HG02588 (cell line): ENCODE data around the gene RPRD2.

Source experiments
- ATAC-seq: cut with Tn5 transposase; IDR thresholded peaks from one replicate; pipeline ENCODE4 v1.9.1; 2021; ENCODE audit warnings: mild to moderate bottlenecking, moderate library complexity; ENCODE audit not compliant: unreplicated experiment

The RPRD2 gene

DNA sequence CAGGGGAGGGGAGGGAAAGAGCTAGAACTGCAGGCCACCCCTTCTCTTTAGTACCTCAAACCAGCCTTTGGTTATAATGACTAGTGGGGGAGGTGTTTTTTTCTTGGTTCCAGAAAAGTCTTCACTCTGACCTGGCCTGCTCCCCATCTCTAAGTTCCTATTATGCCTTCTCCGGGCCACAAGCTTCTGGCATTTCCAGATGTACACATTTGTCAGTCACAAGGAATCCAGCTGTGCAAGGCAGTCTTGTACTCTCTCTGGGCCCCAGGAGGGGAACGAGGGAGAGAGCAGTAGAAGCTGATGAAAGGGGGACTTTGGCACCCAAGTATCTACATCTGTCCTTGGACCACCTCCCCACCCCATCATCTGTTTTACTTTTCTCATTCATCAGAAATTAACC, 148.9 kb downstream of the RPRD2 start:
- ATAC-seq, result no peak

DNA sequence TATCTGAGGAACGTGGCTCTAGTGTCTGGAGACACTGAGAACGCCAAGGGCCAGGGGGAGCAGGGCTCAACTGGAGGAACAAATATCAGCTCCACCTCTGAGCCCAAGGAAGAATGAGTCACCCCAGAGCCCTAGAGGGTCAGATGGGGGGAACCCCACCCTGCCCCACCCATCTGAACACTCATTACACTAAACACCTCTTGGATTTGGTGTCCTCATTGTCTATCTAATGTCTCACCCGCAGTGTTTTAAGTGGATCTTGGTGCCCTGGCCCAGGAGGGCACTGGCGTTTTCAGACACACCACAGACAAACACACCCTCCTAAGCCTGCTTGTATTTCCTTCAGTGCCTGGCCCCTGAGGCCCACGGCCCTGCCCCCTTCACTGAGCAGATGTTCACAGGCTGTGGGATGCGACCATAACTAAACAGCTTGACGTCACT, 149.4 kb downstream of the RPRD2 start:
- ATAC-seq, result no peak

DNA sequence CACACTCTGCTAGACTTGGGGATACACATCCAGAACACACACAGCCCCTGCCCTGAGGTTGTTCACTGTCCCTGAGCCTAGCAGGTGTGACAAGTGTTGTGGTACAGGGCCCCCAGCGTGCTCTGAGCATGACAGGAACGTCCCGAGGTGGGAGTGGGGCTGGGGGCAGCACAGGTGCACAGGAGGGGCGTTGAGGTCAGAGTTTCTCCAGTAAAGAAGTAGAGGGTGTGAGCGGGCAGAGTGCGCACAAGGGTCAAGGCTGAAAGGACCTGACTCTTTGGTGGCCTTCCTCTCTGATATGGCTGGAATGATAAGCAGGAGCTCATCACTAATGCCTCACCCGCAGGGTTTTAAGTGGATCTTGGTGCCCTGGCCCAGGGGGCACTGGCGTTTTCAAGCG, 150.3 kb downstream of the RPRD2 start:
- ATAC-seq, result no peak

DNA sequence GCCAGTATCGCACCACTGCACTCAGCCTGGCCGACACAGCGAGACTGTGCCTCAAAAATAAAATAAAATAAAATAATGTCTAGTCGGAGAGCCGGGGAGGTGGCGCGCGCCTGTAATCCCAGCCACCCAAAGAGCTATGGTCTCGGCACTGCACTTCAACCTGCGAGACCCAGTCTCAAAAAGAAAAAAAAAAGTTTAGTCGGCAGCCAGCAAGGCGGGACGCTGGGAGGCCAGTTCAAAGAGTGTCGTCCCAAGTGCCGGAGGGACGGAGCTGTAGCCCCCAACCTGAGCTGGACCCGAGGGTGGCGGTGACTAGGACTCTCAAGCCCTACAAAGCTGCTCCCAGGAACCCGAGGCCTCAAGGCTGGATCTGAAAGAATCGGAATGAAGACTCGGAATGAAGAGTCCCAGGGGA, 151.0 kb downstream of the RPRD2 start:
- no peak for ATAC-seq

DNA sequence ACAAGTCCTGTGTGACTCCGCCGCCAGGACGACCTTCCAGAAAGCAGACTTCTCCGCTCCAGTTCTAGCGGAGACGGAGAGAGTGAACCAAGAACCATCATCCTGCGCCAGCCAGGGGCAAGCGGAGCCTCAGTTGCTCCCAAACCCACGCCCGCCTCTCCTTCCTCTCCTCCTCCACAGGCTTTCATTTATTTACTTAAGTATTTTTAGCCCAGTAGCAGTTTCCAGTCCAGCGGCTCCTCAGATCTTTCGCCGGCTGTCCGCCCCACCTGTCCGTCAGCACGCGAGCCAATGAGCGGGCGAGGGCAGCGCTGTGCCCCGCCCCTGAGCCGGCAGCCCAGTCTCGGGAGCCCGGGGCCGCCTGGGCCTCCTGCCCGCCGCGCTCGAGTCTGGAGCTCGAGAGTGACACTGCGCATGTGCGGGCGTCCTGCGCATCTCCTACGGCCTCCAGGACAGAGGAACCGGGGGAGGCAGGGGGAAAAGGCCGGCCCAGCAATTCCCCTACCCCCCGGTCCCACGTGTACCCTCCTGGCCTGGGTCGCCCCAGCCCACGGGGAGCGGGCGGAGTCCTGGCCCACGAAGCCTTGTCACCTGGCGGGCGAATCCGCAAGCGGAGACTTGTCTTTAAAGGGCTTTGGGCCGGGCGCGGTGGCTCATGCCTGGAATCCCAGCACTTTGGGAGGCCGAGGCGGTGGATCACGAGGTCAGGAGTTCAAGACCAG, 151.5 kb downstream of the RPRD2 start, which contains the start of gene FALEC:
TSS of gene FALEC (plus strand) at position 425 of the 722 bp plus-strand sequence.
- peak; percentile 92 for ATAC-seq

DNA sequence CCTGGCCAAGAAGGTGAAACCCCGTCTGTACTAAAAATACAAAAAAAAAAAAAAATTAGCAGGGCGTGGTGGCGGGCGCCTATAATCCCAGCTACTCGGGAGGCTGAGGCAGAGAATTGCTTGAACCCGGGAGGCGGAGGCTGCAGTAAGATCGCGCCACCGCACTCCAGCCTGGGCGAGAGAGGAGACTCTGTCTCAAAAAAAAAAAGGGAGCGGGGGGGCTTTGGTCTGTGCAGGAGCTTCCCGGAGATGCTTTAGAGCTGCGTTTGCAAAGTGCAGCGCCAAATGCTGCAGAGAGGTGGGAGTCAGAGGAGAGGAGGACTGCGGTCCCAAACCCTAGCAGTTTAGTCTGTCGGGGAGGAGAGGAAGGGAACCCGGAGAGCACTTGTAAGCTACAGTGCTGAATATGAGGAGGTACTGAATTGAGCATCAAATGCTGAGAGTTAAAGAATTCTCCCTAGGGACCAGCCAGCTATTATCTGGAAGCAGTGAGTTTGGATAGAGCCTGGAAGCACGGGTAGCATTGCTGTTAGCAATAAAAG, 152.2 kb downstream of the RPRD2 start:
- no peak for ATAC-seq

DNA sequence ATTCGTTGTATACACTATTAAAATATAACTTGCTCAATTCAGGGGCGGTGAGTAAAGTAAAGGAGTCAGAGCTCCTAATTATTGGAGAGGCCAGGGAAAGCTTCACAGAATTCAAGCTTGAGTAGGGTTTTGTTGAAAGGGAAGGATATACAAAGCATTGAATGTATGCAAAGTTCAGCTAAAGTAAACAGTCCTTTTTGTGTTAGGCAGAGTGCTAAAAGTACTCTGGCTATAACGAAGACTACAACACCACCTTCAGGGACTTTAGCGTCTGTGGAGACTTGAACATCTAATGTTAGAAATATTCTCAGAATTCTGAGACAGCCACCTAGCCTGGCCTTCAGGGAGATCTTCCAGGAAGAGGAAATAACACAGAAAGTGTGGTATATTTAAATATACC, 152.7 kb downstream of the RPRD2 start:
- no peak for ATAC-seq

DNA sequence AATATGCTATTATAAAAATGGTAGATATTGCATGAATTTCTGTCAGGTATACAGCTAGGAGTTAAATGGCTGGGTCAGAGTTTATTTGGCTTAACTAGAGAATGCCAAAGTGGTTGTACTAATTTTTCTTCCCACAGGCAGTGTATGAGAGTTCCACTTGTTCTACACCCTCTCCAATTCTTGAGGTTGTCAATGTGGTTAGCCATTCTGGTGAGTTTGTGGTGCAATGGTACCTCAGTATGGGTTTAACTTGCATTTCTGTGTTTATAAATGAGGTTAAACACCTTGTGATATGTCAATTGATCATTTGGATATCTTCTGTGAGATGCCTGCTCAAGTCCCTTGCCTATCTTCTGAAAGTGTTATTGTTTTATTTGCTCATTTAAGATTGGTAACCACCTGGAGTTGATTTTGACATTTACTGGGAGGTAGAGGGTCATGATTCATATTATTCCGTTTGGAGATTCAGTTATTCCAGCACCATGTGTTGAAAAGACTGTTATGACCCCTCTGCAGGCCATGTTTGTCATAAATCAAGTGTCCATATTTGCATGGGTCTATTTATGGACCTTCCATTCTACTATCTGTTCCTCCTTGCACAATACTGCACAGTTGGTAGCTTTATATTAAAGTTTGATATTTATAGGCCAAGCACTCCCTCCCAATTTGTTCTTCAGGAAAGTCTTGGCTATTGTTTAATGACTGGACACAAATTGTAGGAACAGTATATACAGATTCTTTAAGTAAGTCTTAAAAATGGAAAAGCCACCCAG, 157.4 kb downstream of the RPRD2 start:
- ATAC-seq, result no peak

DNA sequence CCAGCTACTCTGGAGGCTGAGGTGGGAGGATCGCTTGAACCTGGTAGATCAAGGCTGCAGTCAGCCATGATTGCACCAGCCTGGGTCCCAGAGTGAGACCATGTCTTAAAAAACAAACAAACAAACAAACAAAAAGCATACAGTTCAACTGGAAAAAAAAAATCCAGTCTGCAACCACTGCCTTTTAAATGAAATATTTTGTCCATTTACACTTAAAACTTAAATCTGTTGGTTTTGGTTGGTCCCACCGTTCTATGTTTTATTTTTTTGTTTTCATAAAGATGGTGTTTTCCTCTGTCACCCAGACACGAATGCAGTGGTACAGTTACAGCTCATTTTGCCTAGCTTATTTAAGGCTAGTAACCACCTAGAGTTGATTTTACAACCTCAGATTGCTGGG, 161.4 kb downstream of the RPRD2 start:
- ATAC-seq, result no peak
